ENCODE data around the gene DPYSL5. TPM values are rescaled to one million over a fixed set of nuclear protein-coding genes. Genes with fewer than 3 reads are reported as not detected.
"Not testable (repeated sequence)": the region's sequence is repeated elsewhere in the genome, so short reads cannot be mapped to it uniquely, and the experiment has no call there.

Gene DPYSL5
- total and polyA plus RNA-seq, 10 of the 15 experiments (the other 5 are each of a cell fraction or from before 2014, with no cell fraction given) = not detected

- TF ChIP-seq HCFC1 (IDR thresholded peaks at IDR 0.05; ENCODE audit: low read length) = no peak
- no peak for TF ChIP-seq ZNF622 (IDR thresholded peaks at IDR 0.05)
- TF ChIP-seq ZZZ3 (IDR thresholded peaks at IDR 0.05; ENCODE audit: control insufficient read depth, insufficient read length, low read depth) = no peak
Observed at GRCh38 chr2:26880161-26880560, 32.2 kb downstream of the DPYSL5 start (continued).

GRCh38 chr2:26880910-26881435 lies 33.0 kb downstream of the DPYSL5 start:
- DNase-seq (ENCODE audit: low read depth, low spot score) (no peak), FAIRE-seq (no peak), ATAC-seq (no peak)
- Histone ChIP-seq H3K4me2 (ENCODE audit: control insufficient read depth, insufficient read depth) (no peak overlapping the region), H3K27ac (ENCODE audit: control insufficient read depth, insufficient read depth) (no peak overlapping the region), H3K4me1 (ENCODE audit: control insufficient read depth, insufficient read depth, low read length) (peaks cover 4% of the 10 kb centered on the region; the same call in 1 of the 2 replicates), H3K9me3 (replicated peaks; ENCODE audit: control insufficient read depth, insufficient read depth, low read length) (no peaks in the 10 kb centered on the region), H3K79me2 (ENCODE audit: control insufficient read depth, insufficient read depth, low read length) (no peaks in the 10 kb centered on the region), H3K36me3 (ENCODE audit: control insufficient read depth in 2 of 2, insufficient read depth in 2 of 2, low read length in 1 of 2) (no peaks in the 10 kb centered on the region), H3K9ac (ENCODE audit: control insufficient read depth, insufficient read depth, low read length) (no peak overlapping the region), H4K20me1 (ENCODE audit: control insufficient read depth, insufficient read depth) (no peaks in the 10 kb centered on the region), H3K4me3 (no peak overlapping the region), H3K27me3 (replicated peaks in 1 of 2; ENCODE audit: control insufficient read depth in 2 of 2, insufficient read depth in 2 of 2, low read length in 1 of 2) (no peaks in the 10 kb centered on the region; a peak in 1 of 4 replicates), H2AFZ (ENCODE audit: control insufficient read depth, low read depth, low read length) (no peak overlapping the region)
- TF ChIP-seq CEBPZ (IDR thresholded peaks at IDR 0.05; ENCODE audit: low read depth, low read length) (no peak), NR2C2 (IDR thresholded peaks at IDR 0.05; ENCODE audit: borderline replicate concordance, control insufficient read depth, insufficient read length, low read depth) (no peak), NKRF (conservative IDR thresholded peaks at IDR 0.05) (no peak), NFYA (IDR thresholded peaks at IDR 0.05; ENCODE audit: borderline replicate concordance, low read depth, low read length) (no peak), HDAC2 (IDR thresholded peaks at IDR 0.05) (no peak)
- 17% methylated on average over 9 of the region's 10 CpGs for WGBS (ENCODE audit: insufficient coverage, insufficient replicate concordance, low lambda C conversion rate, missing lambda C conversion rate)
- BruUV-seq (replicated peaks) = no TSS peak
- RAD21 ChIA-PET (ENCODE audit: unreplicated experiment) = no interaction called here
- intact Hi-C loops (cut with micrococcal nuclease; ENCODE audit: unreplicated experiment) = no loop called here
- in situ Hi-C loops (cut with MboI) = no loop called here
- CTCF ChIA-PET = no interaction called here
- SMC1A ChIA-PET (ENCODE audit: uncharacterized antibody, unreplicated experiment) = no interaction called here
- POLR2A ChIA-PET = no interaction called here

- H3K4me1 ChIP-seq (ENCODE audit: control insufficient read depth, insufficient read depth, low read length); FAIRE-seq; H3K79me2 ChIP-seq (ENCODE audit: control insufficient read depth, insufficient read depth, low read length); intact Hi-C loops (cut with micrococcal nuclease; ENCODE audit: unreplicated experiment); H3K9me3 ChIP-seq (replicated peaks; ENCODE audit: control insufficient read depth, insufficient read depth, low read length); H3K27ac ChIP-seq (ENCODE audit: control insufficient read depth, insufficient read depth); SMC1A ChIA-PET (ENCODE audit: uncharacterized antibody, unreplicated experiment); H2AFZ ChIP-seq (ENCODE audit: control insufficient read depth, low read depth, low read length); ATAC-seq; H3K27me3 ChIP-seq (replicated peaks in 1 of 2; ENCODE audit: control insufficient read depth in 2 of 2, insufficient read depth in 2 of 2, low read length in 1 of 2); H3K36me3 ChIP-seq (ENCODE audit: control insufficient read depth in 2 of 2, insufficient read depth in 2 of 2, low read length in 1 of 2); H3K4me2 ChIP-seq (ENCODE audit: control insufficient read depth, insufficient read depth); H4K20me1 ChIP-seq (ENCODE audit: control insufficient read depth, insufficient read depth); H3K9ac ChIP-seq (ENCODE audit: control insufficient read depth, insufficient read depth, low read length); CTCF ChIA-PET; in situ Hi-C loops (cut with MboI); BruUV-seq (replicated peaks); POLR2A ChIA-PET; H3K4me3 ChIP-seq; DNase-seq (ENCODE audit: low read depth, low spot score): not testable (repeated sequence)
- RAD21 ChIA-PET (ENCODE audit: unreplicated experiment) = interaction anchor here (0.7 kb wide), 1 partner anchor 1023 kb away, joined by 5 read pairs; no protein-coding TSS in a partner anchor
- WGBS (ENCODE audit: insufficient coverage, insufficient replicate concordance, low lambda C conversion rate, missing lambda C conversion rate) = 6% methylated on average over 3 of the region's 3 CpGs
Observed at GRCh38 chr2:26882220-26882619, 34.3 kb downstream of the DPYSL5 start.

Measured in GM12878 (cell line).